Mesenchymal stem cell (in vitro differentiated cells and primary cell): ENCODE measurements around the gene EPHA1.

ENCODE experiments used
- DNase-seq: peaks from one replicate; pipeline ENCODE4 v3.0.0-alpha.2; 2013
- H2AFZ ChIP-seq: one replicate; pipeline ENCODE4 v1.6.1; 2013; ENCODE audit warnings: low read depth, mild to moderate bottlenecking, control low read depth, inconsistent platforms, low read length, moderate library complexity
- H2AK5ac ChIP-seq: 2 replicates; pipeline ENCODE4 v1.6.1; 2013; ENCODE audit warnings: low read length, moderate library complexity, mild to moderate bottlenecking, inconsistent platforms; ENCODE audit not compliant: severe bottlenecking
- H2BK120ac ChIP-seq: one replicate; pipeline ENCODE4 v1.6.1; 2013; ENCODE audit warnings: low read depth, mild to moderate bottlenecking, inconsistent platforms, low read length, moderate library complexity
- H2BK12ac ChIP-seq, 2 experiments: one replicate each; pipeline ENCODE4 v1.6.1; 2013; ENCODE audit warnings: inconsistent platforms in 2 of 2, low read length in 2 of 2, mild to moderate bottlenecking in 2 of 2, moderate library complexity in 2 of 2, control low read depth in 1 of 2
- H2BK15ac ChIP-seq: one replicate; pipeline ENCODE4 v1.6.1; 2013; ENCODE audit warnings: mild to moderate bottlenecking, low read depth, inconsistent platforms; ENCODE audit not compliant: poor library complexity, severe bottlenecking
- H2BK5ac ChIP-seq: 2 replicates; pipeline ENCODE4 v1.6.1; 2013; ENCODE audit warnings: low read depth, mild to moderate bottlenecking, low read length, control low read depth, inconsistent platforms; ENCODE audit not compliant: poor library complexity, severe bottlenecking
- H3K14ac ChIP-seq, 2 experiments: one replicate each; pipeline ENCODE4 v1.6.1; 2013; ENCODE audit warnings: inconsistent platforms in 2 of 2, low read length in 2 of 2, control low read depth in 1 of 2, mild to moderate bottlenecking in 1 of 2, moderate library complexity in 1 of 2
- H3K18ac ChIP-seq, 2 experiments: one replicate each; pipeline ENCODE4 v1.6.1; 2013; ENCODE audit warnings: inconsistent platforms in 2 of 2, low read length in 2 of 2, control low read depth in 1 of 2, low read depth in 1 of 2, mild to moderate bottlenecking in 1 of 2
- H3K23ac ChIP-seq, 2 experiments: one replicate each; pipeline ENCODE4 v1.6.1; 2013; ENCODE audit warnings: inconsistent platforms in 2 of 2, low read length in 2 of 2, mild to moderate bottlenecking in 2 of 2, moderate library complexity in 2 of 2, control low read depth in 1 of 2
- H3K27ac ChIP-seq: 2 replicates; pipeline ENCODE4 v1.5.1; 2013; ENCODE audit warnings: mild to moderate bottlenecking, moderate library complexity, low read length, control low read depth, inconsistent platforms; ENCODE audit not compliant: poor library complexity, severe bottlenecking
- H3K27me3 ChIP-seq, 2 experiments: 2 replicates each; pipeline versions ENCODE4 v1.6.1 to v1.7.0; 2013; ENCODE audit warnings: low read length in 2 of 2, mild to moderate bottlenecking in 2 of 2, moderate library complexity in 2 of 2, control low read depth in 1 of 2, inconsistent platforms in 1 of 2; ENCODE audit not compliant: control insufficient read depth in 1 of 2, insufficient read depth in 1 of 2
- H3K36me3 ChIP-seq, 2 experiments: 2 replicates each; pipeline versions ENCODE4 v1.6.1 to v1.7.0; 2013; ENCODE audit warnings: low read length in 2 of 2, control low read depth in 1 of 2, inconsistent platforms in 1 of 2, low read depth in 1 of 2, mild to moderate bottlenecking in 1 of 2; ENCODE audit not compliant: insufficient read depth in 2 of 2, control insufficient read depth in 1 of 2
- H3K4ac ChIP-seq, 2 experiments: one replicate each; pipeline ENCODE4 v1.6.1; 2013; ENCODE audit warnings: inconsistent platforms in 2 of 2, low read length in 2 of 2, mild to moderate bottlenecking in 2 of 2, moderate library complexity in 2 of 2, control low read depth in 1 of 2, low read depth in 1 of 2
- H3K4me1 ChIP-seq: 2 replicates; pipeline ENCODE4 v1.6.1; 2013; ENCODE audit warnings: low read depth, low read length, control low read depth; ENCODE audit not compliant: control insufficient read depth, insufficient read depth
- H3K4me2 ChIP-seq: 2 replicates; pipeline ENCODE4 v1.6.1; 2013; ENCODE audit warnings: low read length, mild to moderate bottlenecking, inconsistent platforms; ENCODE audit not compliant: poor library complexity, severe bottlenecking
- H3K4me3 ChIP-seq, 2 experiments: 2 replicates each; pipeline versions ENCODE4 v1.5.1 to v1.7.0; 2013; ENCODE audit warnings: low read length in 2 of 2, mild to moderate bottlenecking in 2 of 2, control low read depth in 1 of 2, low read depth in 1 of 2; ENCODE audit not compliant: insufficient read depth in 1 of 2
- H3K79me1 ChIP-seq: replicated peaks from 2 replicates; pipeline ENCODE4 v1.6.1; 2013; ENCODE audit warnings: mild to moderate bottlenecking, control low read depth, low read length, inconsistent platforms; ENCODE audit not compliant: poor library complexity, severe bottlenecking
- H3K9ac ChIP-seq: 2 replicates; pipeline ENCODE4 v1.7.0; 2013; ENCODE audit warnings: mild to moderate bottlenecking, low read length, moderate library complexity
- H3K9me3 ChIP-seq: 2 replicates; pipeline ENCODE4 v1.7.0; 2013; ENCODE audit warnings: mild to moderate bottlenecking, low read length; ENCODE audit not compliant: control insufficient read depth
- H4K8ac ChIP-seq: one replicate; pipeline ENCODE4 v1.6.1; 2013; ENCODE audit warnings: inconsistent platforms, mild to moderate bottlenecking, low read length, moderate library complexity
- H4K91ac ChIP-seq: one replicate; pipeline ENCODE4 v1.6.1; 2013; ENCODE audit warnings: mild to moderate bottlenecking, low read length, inconsistent platforms
- WGBS: methylation state at CpG from one replicate; pipeline ENCODE4 v1.1.7; 2013; ENCODE audit warnings: mixed read lengths; 5-methylcytosine and 5-hydroxymethylcytosine counted together

The EPHA1 gene

DNA sequence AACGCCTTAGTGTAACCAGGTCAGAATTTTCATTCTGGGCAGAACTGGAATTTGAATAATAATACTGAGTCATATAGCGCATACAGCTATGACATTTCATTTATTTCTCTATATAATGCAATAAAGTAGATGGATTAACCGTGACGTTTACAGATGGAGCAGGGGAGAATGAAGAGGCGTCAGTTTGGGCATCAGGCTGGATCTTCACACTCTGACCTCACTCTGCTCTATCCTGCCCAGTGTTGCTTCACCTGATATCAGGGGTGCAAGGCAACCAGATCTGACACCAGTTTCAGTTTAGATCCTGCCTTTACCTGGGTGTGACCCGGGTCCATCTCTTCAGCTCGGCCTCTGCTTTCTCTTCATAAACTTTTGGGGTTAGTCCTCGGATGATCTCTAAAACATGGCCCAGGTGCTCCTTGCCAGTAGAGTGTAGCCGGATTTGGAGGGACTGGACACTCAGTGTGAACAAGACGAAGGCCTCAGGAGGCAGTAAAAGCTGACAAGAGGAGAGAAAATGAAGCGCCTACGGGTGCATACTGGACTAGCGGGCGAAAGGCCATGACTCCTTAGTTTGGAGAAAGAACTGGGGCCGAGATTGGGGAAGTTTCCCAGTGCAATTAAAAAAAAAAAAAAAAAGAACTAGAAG lies 28.9 kb downstream of the EPHA1 start:
- Histone ChIP-seq H2AFZ (no peak overlapping the region), H3K27ac (peak overlapping the region; percentile 99)

DNA sequence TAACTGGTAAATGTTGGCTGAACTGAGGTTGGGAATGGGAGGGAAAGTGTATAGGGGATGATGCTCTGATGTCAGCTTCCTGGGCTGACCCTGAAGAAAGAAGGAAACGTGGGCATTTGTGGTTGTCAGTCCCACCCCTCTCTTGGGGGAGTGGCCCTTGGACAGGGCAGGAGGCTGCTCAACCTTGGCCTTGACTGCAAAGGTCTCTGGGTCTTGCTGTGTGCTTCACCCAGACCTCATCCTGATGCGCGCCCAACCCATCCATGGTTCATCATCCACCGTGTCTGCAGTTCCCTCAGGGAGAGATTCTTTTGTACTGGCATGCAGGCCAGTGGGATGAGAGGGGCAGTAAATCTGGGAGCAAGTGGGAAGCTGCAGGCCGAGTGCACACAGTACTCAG lies 32.3 kb downstream of the EPHA1 start:
- no peak overlapping the region for H3K14ac ChIP-seq
- H3K9me3 ChIP-seq: no peaks in the 10 kb centered on the region
- peak overlapping the region in 1 of 2 experiments; percentile 20 for H2BK12ac ChIP-seq
- H4K91ac ChIP-seq: peak overlapping the region; percentile 28
- H4K8ac ChIP-seq: peak overlapping the region; percentile 78
- no peak overlapping the region for H3K18ac ChIP-seq
- H2BK15ac ChIP-seq: peak overlapping the region; percentile 48
- H2AFZ ChIP-seq: no peak overlapping the region
- H3K4me1 ChIP-seq: peaks cover 12% of the 10 kb centered on the region
- no peak overlapping the region for H3K4ac ChIP-seq
- H2BK5ac ChIP-seq: no peak overlapping the region
- H3K4me2 ChIP-seq: no peak overlapping the region
- no peak overlapping the region for H2AK5ac ChIP-seq
- H3K4me3 ChIP-seq: no peak overlapping the region
- no peaks in the 10 kb centered on the region for H3K27me3 ChIP-seq
- no peak overlapping the region for H3K27ac ChIP-seq
- no peaks in the 10 kb centered on the region for H3K36me3 ChIP-seq
- no peak overlapping the region for H2BK120ac ChIP-seq
- H3K23ac ChIP-seq: no peak overlapping the region
- DNase-seq: no peak
- H3K9ac ChIP-seq: no peak overlapping the region
- WGBS: 78% methylated on average over 4 of the region's 5 CpGs
- peaks cover 5% of the 10 kb centered on the region for H3K79me1 ChIP-seq

More for the DNA sequence above, 28.9 kb downstream of the EPHA1 start:
- peaks cover 29% of the 10 kb centered on the region for H3K4me1 ChIP-seq
- H4K8ac ChIP-seq: peak overlapping the region; percentile 35
- H2BK5ac ChIP-seq: peak overlapping the region; percentile 100
- peak overlapping the region; percentile 5 for H2AK5ac ChIP-seq
- no peak for DNase-seq
- H3K9ac ChIP-seq: peak overlapping the region; percentile 98
- H3K27me3 ChIP-seq: no peaks in the 10 kb centered on the region
- H3K79me1 ChIP-seq: peaks cover 5% of the 10 kb centered on the region
- no peaks in the 10 kb centered on the region for H3K9me3 ChIP-seq
- H3K18ac ChIP-seq: peak overlapping the region; percentile 6 to 44
- peak overlapping the region; percentile 81 for H3K4me2 ChIP-seq
- H3K23ac ChIP-seq: peak overlapping the region in 1 of 2 experiments; percentile 53
- peak overlapping the region; percentile 10 to 22 for H3K4ac ChIP-seq
- no peak overlapping the region for H4K91ac ChIP-seq
- H2BK12ac ChIP-seq: peak overlapping the region in 1 of 2 experiments; percentile 23
- H2BK15ac ChIP-seq: no peak overlapping the region
- H2BK120ac ChIP-seq: no peak overlapping the region
- 34% methylated on average over 13 of the region's 15 CpGs for WGBS
- peaks cover 19 to 26% of the 10 kb centered on the region in 2 experiments for H3K36me3 ChIP-seq
- H3K14ac ChIP-seq: no peak overlapping the region
- H3K4me3 ChIP-seq: peak overlapping the region; percentile 30 to 90

DNA sequence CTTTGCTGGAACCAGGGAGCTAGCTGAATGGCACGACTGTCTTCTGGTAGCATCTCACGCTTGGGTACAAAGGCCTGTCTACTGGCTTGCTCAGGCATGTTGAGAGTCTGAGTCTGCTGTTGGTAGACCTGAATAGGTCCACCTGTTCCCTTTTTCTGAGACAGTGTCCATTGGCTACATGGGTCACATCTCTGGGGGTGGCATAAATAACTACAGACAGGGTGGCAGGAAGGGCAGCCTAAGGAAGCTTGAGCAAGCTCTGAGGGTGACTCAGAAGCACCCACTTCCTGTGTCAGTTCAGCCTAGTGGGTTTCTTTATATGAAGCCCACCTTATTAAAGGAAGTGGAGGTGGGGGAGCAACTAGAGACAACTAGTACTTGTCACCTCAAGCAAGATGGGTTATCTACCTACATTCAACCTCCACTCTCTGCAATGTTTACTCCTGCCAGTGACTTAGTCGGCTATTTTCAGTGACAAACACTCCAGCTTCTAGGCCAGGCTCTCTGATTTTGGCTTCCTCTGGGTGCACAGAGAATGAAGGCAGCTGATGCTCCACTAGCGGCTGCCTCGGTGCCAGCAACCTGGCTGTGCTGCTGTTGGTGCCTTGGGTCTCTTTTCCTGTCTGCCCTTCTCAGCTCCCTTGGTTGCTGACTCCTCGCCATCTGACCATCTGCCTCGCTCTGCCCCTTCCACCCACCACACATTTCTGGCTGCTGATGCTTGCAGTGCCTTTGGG lies 33.2 kb downstream of the EPHA1 start:
- no peak overlapping the region for H3K4me2 ChIP-seq
- peaks cover 5% of the 10 kb centered on the region for H3K79me1 ChIP-seq
- no peak overlapping the region for H2BK120ac ChIP-seq
- no peak overlapping the region for H3K27ac ChIP-seq
- H4K8ac ChIP-seq: no peak overlapping the region
- no peak overlapping the region for H2AFZ ChIP-seq
- H3K4me3 ChIP-seq: no peak overlapping the region
- H3K9ac ChIP-seq: no peak overlapping the region
- no peaks in the 10 kb centered on the region for H3K36me3 ChIP-seq
- H4K91ac ChIP-seq: peak overlapping the region; percentile 83
- peaks cover 12% of the 10 kb centered on the region for H3K4me1 ChIP-seq
- H2BK15ac ChIP-seq: peak overlapping the region; percentile 76
- H3K23ac ChIP-seq: peak overlapping the region in 1 of 2 experiments; percentile 35
- no peak overlapping the region for H2BK5ac ChIP-seq
- 88% methylated on average over 7 of the region's 7 CpGs for WGBS
- H3K4ac ChIP-seq: peak overlapping the region in 1 of 2 experiments; percentile 74
- no peak overlapping the region for H2AK5ac ChIP-seq
- no peaks in the 10 kb centered on the region for H3K27me3 ChIP-seq
- H3K9me3 ChIP-seq: no peaks in the 10 kb centered on the region
- no peak for DNase-seq
- H3K18ac ChIP-seq: peak overlapping the region in 1 of 2 experiments; percentile 25
- H2BK12ac ChIP-seq: peak overlapping the region; percentile 19 to 42
- peak overlapping the region in 1 of 2 experiments; percentile 44 for H3K14ac ChIP-seq

DNA sequence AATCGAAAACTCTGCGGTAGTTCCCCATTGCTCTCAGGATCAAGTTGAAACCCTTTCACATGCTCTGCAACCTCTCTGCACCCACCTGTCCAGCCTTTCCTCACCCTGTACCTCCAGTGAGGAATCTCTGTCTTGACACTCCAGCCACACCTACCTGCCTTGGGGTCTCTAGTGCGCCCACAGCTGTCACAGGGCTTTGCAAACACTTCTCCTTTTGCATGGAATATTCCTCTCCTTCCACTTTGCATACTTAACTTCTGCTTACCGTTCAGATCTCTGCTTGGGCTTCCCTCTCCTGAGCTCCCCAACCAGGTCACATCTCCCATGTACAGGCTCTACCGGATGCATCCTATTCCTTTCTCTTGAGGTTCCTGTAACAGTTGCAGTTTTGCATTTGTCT lies 34.1 kb downstream of the EPHA1 start:
- no peak overlapping the region for H2BK12ac ChIP-seq
- no peak overlapping the region for H3K4me3 ChIP-seq
- H3K4me2 ChIP-seq: no peak overlapping the region
- H3K4me1 ChIP-seq: peaks cover 10% of the 10 kb centered on the region
- H3K9ac ChIP-seq: no peak overlapping the region
- WGBS: 82% methylated on average over 4 of the region's 5 CpGs
- no peak overlapping the region for H3K23ac ChIP-seq
- H2BK15ac ChIP-seq: no peak overlapping the region
- no peak overlapping the region for H4K91ac ChIP-seq
- peak overlapping the region; percentile 16 for H2AFZ ChIP-seq
- H3K9me3 ChIP-seq: no peaks in the 10 kb centered on the region
- peak overlapping the region in 1 of 2 experiments; percentile 74 for H3K14ac ChIP-seq
- no peak for DNase-seq
- H3K18ac ChIP-seq: no peak overlapping the region
- H3K79me1 ChIP-seq: peaks cover 5% of the 10 kb centered on the region
- H3K27me3 ChIP-seq: no peaks in the 10 kb centered on the region
- H4K8ac ChIP-seq: no peak overlapping the region
- H3K36me3 ChIP-seq: no peaks in the 10 kb centered on the region
- H3K27ac ChIP-seq: no peak overlapping the region
- no peak overlapping the region for H2BK120ac ChIP-seq
- H2BK5ac ChIP-seq: no peak overlapping the region
- H2AK5ac ChIP-seq: no peak overlapping the region
- H3K4ac ChIP-seq: peak overlapping the region in 1 of 2 experiments; percentile 19
